Smooth muscle cell (in vitro differentiated cells): ENCODE data around the gene LAMP1. TPM values are rescaled to one million over a fixed set of nuclear protein-coding genes. Genes with fewer than 3 reads are reported as not detected.

Experiments used
- DNase-seq: peaks from one replicate; lab custom pipeline; 2025; ENCODE audit not compliant: unreplicated experiment; lab: John Stamatoyannopoulos, UW
- H2AFZ ChIP-seq: fragments of 200-600 bp; sonication (generic); 2 replicates; pipeline ENCODE4 v1.6.0; 2016; ENCODE audit warnings: antibody characterized with exemption, low read depth, mild to moderate bottlenecking
- H3F3A ChIP-seq: fragments of 200-600 bp; sonication (generic); 2 replicates; pipeline ENCODE4 v1.6.0; 2017; ENCODE audit warnings: antibody characterized with exemption, low read depth
- H3K27ac ChIP-seq: fragments of 200-600 bp; sonication (generic); 2 replicates; pipeline ENCODE4 v1.5.1; 2016; ENCODE audit warnings: low read depth, mild to moderate bottlenecking
- H3K27me3 ChIP-seq: fragments of 200-600 bp; sonication (generic); 2 replicates; pipeline ENCODE4 v1.6.1; 2016; ENCODE audit warnings: low read depth, mild to moderate bottlenecking
- H3K36me3 ChIP-seq: fragments of 200-600 bp; sonication (generic); 2 replicates; pipeline ENCODE4 v1.5.1; 2016; ENCODE audit warnings: low read depth
- H3K4me1 ChIP-seq: fragments of 200-600 bp; sonication (generic); 2 replicates; pipeline ENCODE4 v1.5.1; 2016; ENCODE audit warnings: low read depth
- H3K4me2 ChIP-seq: fragments of 200-600 bp; sonication (generic); 2 replicates; pipeline ENCODE4 v1.6.0; 2016; ENCODE audit warnings: mild to moderate bottlenecking
- H3K4me3 ChIP-seq: fragments of 200-600 bp; sonication (generic); 2 replicates; pipeline ENCODE4 v1.5.1; 2016; ENCODE audit warnings: mild to moderate bottlenecking
- H3K79me2 ChIP-seq: fragments of 200-600 bp; sonication (generic); 2 replicates; pipeline ENCODE4 v1.6.0; 2016; ENCODE audit warnings: low read depth, mild to moderate bottlenecking
- H3K9ac ChIP-seq: fragments of 200-600 bp; sonication (generic); 2 replicates; pipeline ENCODE4 v1.6.0; 2016; ENCODE audit warnings: low read depth
- H3K9me3 ChIP-seq: fragments of 200-600 bp; sonication (generic); replicated peaks from 2 replicates; pipeline ENCODE4 v1.5.1; 2016; ENCODE audit warnings: low read depth
- H4K20me1 ChIP-seq: fragments of 200-600 bp; sonication (generic); 2 replicates; pipeline ENCODE4 v1.6.0; 2016; ENCODE audit warnings: low read depth
- CTCF ChIP-seq: fragments of 200-600 bp; sonication (generic); IDR thresholded peaks from 2 replicates; pipeline ENCODE4 v1.5.1; 2017; ENCODE audit warnings: borderline replicate concordance, mild to moderate bottlenecking, antibody characterized with exemption; ENCODE audit not compliant: insufficient read depth, poor library complexity, severe bottlenecking
- WGBS: methylation state at CpG from one replicate; pipeline ENCODE4 v1.1.7; 2016; ENCODE audit warnings: low lambda C conversion rate; 5-methylcytosine and 5-hydroxymethylcytosine counted together
- polyA plus RNA-seq: library from polyadenylated mRNA; unstranded; fragments of >200 nt; fragmentation: Nextera tagmentation; extraction: Ambion mirVana; gene quantifications from 2 replicates; pipeline ENCODE4 v1.2.1, GENCODE V29; 2016
- total RNA-seq: library from RNA; depleted of rRNA; stranded (reverse); fragments of >200 nt; gene quantifications from 2 replicates; pipeline ENCODE4 v1.2.3, GENCODE V29; 2014

The LAMP1 gene
- total and polyA plus RNA-seq, 2 experiments from 2014 or later = 111 to 146 TPM

DNA sequence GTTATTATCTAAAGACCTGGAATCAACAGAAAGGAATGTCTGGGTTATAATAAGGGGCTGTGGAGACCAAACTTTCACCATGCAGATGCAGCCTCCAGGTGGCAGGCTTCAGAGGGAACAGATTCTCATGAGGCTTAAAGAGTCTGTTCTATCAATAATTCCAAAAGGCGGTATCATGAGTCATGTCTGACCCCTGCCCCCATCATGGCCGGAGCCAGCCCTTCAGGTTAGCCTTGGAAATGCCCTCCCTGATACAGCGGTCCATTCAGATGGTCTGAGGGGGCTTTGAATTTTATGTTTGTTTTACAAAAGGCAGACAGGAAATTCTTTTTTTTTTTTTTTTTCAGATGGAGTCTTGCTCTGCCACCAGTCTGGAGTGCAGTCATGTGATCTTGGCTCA lies 21.7 kb upstream of the LAMP1 start:
- Histone ChIP-seq H4K20me1 (no peaks in the 10 kb centered on the region), H3K27ac (peak overlapping the region; percentile 93)

DNA sequence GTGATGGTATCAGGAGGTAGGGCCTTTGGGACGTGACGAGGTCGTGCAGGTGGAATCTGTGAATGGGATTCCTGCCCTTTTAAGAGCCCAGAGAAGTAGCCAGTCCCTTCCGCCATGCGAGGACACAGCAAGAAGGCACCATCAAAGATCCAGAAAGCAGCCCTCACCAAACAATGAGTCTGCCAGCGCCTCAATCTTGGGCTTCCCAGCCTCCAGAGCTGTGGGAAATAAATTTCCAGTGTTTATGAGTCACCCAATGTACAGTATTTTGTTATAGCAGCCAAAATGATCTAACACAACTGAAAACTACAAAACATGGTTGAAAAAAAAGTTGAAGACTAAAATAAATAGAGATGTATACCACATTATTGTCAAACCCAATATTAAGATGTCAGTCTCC lies 16.9 kb upstream of the LAMP1 start:
- Histone ChIP-seq H3K36me3 (no peaks in the 10 kb centered on the region), H3K4me3 (no peak overlapping the region), H3K4me1 (peaks cover 1% of the 10 kb centered on the region), H4K20me1 (no peaks in the 10 kb centered on the region), H2AFZ (no peak overlapping the region), H3K27ac (no peak overlapping the region), H3F3A (peaks cover under 1% of the 10 kb centered on the region), H3K27me3 (no peaks in the 10 kb centered on the region), H3K9me3 (no peaks in the 10 kb centered on the region), H3K4me2 (no peak overlapping the region), H3K79me2 (no peaks in the 10 kb centered on the region), H3K9ac (no peak overlapping the region)
- WGBS = 88% methylated on average over 6 of the region's 6 CpGs
- no peak for TF ChIP-seq CTCF
- no peak for DNase-seq

More for the DNA sequence above, 21.7 kb upstream of the LAMP1 start:
- Histone ChIP-seq H3K27me3 (no peaks in the 10 kb centered on the region), H2AFZ (no peak overlapping the region), H3K79me2 (no peaks in the 10 kb centered on the region), H3K36me3 (no peaks in the 10 kb centered on the region), H3K9me3 (no peaks in the 10 kb centered on the region), H3F3A (peaks cover 8% of the 10 kb centered on the region), H3K9ac (peak overlapping the region; percentile 78), H3K4me2 (peak overlapping the region; percentile 64), H3K4me1 (peaks cover 9% of the 10 kb centered on the region), H3K4me3 (no peak overlapping the region)
- 47% methylated on average over 3 of the region's 3 CpGs for WGBS
- peak; percentile 50 for TF ChIP-seq CTCF
- no peak for DNase-seq

DNA sequence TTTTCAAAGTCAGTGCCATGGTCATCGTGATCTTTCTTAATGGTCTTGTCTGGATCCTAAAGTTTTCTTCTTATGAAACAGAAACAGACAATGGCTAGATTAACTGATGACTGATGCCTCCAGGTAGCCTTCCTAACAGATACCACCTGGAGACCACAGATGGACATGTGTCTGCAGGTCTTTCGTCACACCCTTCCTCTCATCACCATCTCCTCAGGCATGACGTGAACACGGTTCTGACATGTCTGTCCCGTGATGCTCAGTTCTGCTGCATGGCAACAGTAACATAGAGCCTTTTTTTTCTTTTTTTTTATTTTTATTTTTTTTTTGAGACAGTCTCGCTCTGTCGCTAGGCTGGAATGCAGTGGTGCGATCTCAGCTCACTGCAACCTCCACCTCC lies 13.1 kb upstream of the LAMP1 start:
- Histone ChIP-seq H3K4me1 (no peaks in the 10 kb centered on the region), H3K9ac (no peak overlapping the region), H3K36me3 (no peaks in the 10 kb centered on the region), H3K4me3 (no peak overlapping the region), H3K9me3 (no peaks in the 10 kb centered on the region), H3K27ac (no peak overlapping the region), H3K27me3 (no peaks in the 10 kb centered on the region), H3K4me2 (no peak overlapping the region), H3K79me2 (no peaks in the 10 kb centered on the region), H2AFZ (no peak overlapping the region), H3F3A (no peaks in the 10 kb centered on the region), H4K20me1 (no peaks in the 10 kb centered on the region)
- no peak for TF ChIP-seq CTCF
- DNase-seq = no peak
- WGBS = 87% methylated on average over 8 of the region's 8 CpGs

GRCh38 chr13:113288880-113289279 lies 8.2 kb upstream of the LAMP1 start:
- Histone ChIP-seq H3F3A (no peaks in the 10 kb centered on the region), H2AFZ (no peak overlapping the region), H3K36me3 (no peaks in the 10 kb centered on the region), H3K4me3 (no peak overlapping the region), H3K27ac (no peak overlapping the region), H4K20me1 (no peaks in the 10 kb centered on the region), H3K4me1 (no peaks in the 10 kb centered on the region), H3K9me3 (no peaks in the 10 kb centered on the region), H3K4me2 (no peak overlapping the region), H3K9ac (no peak overlapping the region), H3K79me2 (no peaks in the 10 kb centered on the region), H3K27me3 (no peaks in the 10 kb centered on the region)
- no peak for DNase-seq
- no peak for TF ChIP-seq CTCF
- WGBS = 55% methylated on average over 5 of the region's 5 CpGs
